ENCODE measurements around the gene ELF4. TPM values are rescaled to one million over a fixed set of nuclear protein-coding genes. Genes with fewer than 3 reads are reported as not detected.

The ELF4 gene
- total RNA-seq, 1 experiment from 2014 or later, result 9.0 TPM

GRCh38 chrX:130066975-130067615 is 43.2 kb downstream of the ELF4 start:
- DNase-seq (ENCODE audit: low spot score), result no peak
- ChIA-PET CTCF (no interaction called here), POLR2A (ENCODE audit: low non-redundant PET) (no interaction called here)
- Histone ChIP-seq H3K4me1 (ENCODE audit: insufficient read depth, low read length, poor library complexity, severe bottlenecking) (no peaks in the 10 kb centered on the region), H3K4me3 (ENCODE audit: low read depth, low read length, poor library complexity, severe bottlenecking) (no peak overlapping the region), H3K36me3 (ENCODE audit: insufficient read depth, low read length, poor library complexity, severe bottlenecking) (peaks cover 5% of the 10 kb centered on the region), H3K27me3 (replicated peaks; ENCODE audit: insufficient read depth, low read depth, low read length, poor library complexity) (no peaks in the 10 kb centered on the region), H3K27ac (ENCODE audit: low read depth, low read length, poor library complexity, severe bottlenecking) (no peak overlapping the region), H3K9me3 (ENCODE audit: low read depth, low read length, poor library complexity, severe bottlenecking) (no peaks in the 10 kb centered on the region)
- no peak for TF ChIP-seq CTCF (conservative IDR thresholded peaks at IDR 0.05; ENCODE audit: low read depth, low read length)
- no peak for TF ChIP-seq EZH2 (IDR thresholded peaks at IDR 0.05; ENCODE audit: borderline replicate concordance, low read depth, low read length, poor library complexity, severe bottlenecking)
- no TSS peak for BruUV-seq (replicated peaks)
- intact Hi-C loops (cut with micrococcal nuclease; ENCODE audit: unreplicated experiment), result no loop called here

GRCh38 chrX:130060122-130061069 is 49.9 kb downstream of the ELF4 start:
- ChIA-PET CTCF (interaction anchor here (0.6 to 1.9 kb wide), 6 partner anchors 13 to 135 kb away, joined by 3 to 12 read pairs (median 4); no protein-coding TSS in a partner anchor), POLR2A (ENCODE audit: low non-redundant PET) (no interaction called here)
- DNase-seq (ENCODE audit: low spot score), result peak; percentile 81
- H3K9me3 ChIP-seq (ENCODE audit: low read depth, low read length, poor library complexity, severe bottlenecking), result no peaks in the 10 kb centered on the region
- no peaks in the 10 kb centered on the region for H3K27me3 ChIP-seq (replicated peaks; ENCODE audit: insufficient read depth, low read depth, low read length, poor library complexity)
- no TSS peak for BruUV-seq (replicated peaks)
- H3K4me1 ChIP-seq (ENCODE audit: insufficient read depth, low read length, poor library complexity, severe bottlenecking), result peaks cover 4% of the 10 kb centered on the region
- TF ChIP-seq EZH2 (IDR thresholded peaks at IDR 0.05; ENCODE audit: borderline replicate concordance, low read depth, low read length, poor library complexity, severe bottlenecking), result no peak
- TF ChIP-seq CTCF (conservative IDR thresholded peaks at IDR 0.05; ENCODE audit: low read depth, low read length), result peak; percentile 79
- no peaks in the 10 kb centered on the region for H3K36me3 ChIP-seq (ENCODE audit: insufficient read depth, low read length, poor library complexity, severe bottlenecking)
- H3K27ac ChIP-seq (ENCODE audit: low read depth, low read length, poor library complexity, severe bottlenecking), result peak overlapping the region; percentile 54
- intact Hi-C loops (cut with micrococcal nuclease; ENCODE audit: unreplicated experiment), result loop anchor here (2.0 kb wide), 2 partner anchors 136 to 454 kb away; no protein-coding TSS in a partner anchor
- H3K4me3 ChIP-seq (ENCODE audit: low read depth, low read length, poor library complexity, severe bottlenecking), result peak overlapping the region; percentile 46

GRCh38 chrX:130058652-130059051 is 51.6 kb downstream of the ELF4 start:
- ChIA-PET POLR2A (ENCODE audit: low non-redundant PET) (no interaction called here), CTCF (interaction anchor here (0.5 kb wide), 1 partner anchor 710 kb away, joined by 3 read pairs; no protein-coding TSS in a partner anchor)
- no peak for DNase-seq (ENCODE audit: low spot score)
- intact Hi-C loops (cut with micrococcal nuclease; ENCODE audit: unreplicated experiment), result no loop called here
- Histone ChIP-seq H3K36me3 (ENCODE audit: insufficient read depth, low read length, poor library complexity, severe bottlenecking) (no peaks in the 10 kb centered on the region), H3K4me1 (ENCODE audit: insufficient read depth, low read length, poor library complexity, severe bottlenecking) (peaks cover 4% of the 10 kb centered on the region), H3K9me3 (ENCODE audit: low read depth, low read length, poor library complexity, severe bottlenecking) (no peaks in the 10 kb centered on the region), H3K4me3 (ENCODE audit: low read depth, low read length, poor library complexity, severe bottlenecking) (no peak overlapping the region), H3K27me3 (replicated peaks; ENCODE audit: insufficient read depth, low read depth, low read length, poor library complexity) (no peaks in the 10 kb centered on the region), H3K27ac (ENCODE audit: low read depth, low read length, poor library complexity, severe bottlenecking) (no peak overlapping the region)
- TF ChIP-seq CTCF (conservative IDR thresholded peaks at IDR 0.05; ENCODE audit: low read depth, low read length) (no peak), EZH2 (IDR thresholded peaks at IDR 0.05; ENCODE audit: borderline replicate concordance, low read depth, low read length, poor library complexity, severe bottlenecking) (no peak)
- BruUV-seq (replicated peaks), result no TSS peak
